GM12872 (cell line): Measurements from ENCODE around the gene SUSD2.

Source experiments
- CTCF ChIP-seq: IDR thresholded peaks from 3 replicates; pipeline ENCODE4 v1.5.1; 2011; ENCODE audit warnings: low read depth, mild to moderate bottlenecking, low read length, moderate library complexity; ENCODE audit not compliant: insufficient read depth

Gene SUSD2

GRCh38 chr22:24181088-24181995 lies at the start of gene SUSD2:
Gene SUSD2 (plus strand): TSS chr22:24181487. CDS start chr22:24181520, 33 bp downstream.
- no peak for TF ChIP-seq CTCF

DNA sequence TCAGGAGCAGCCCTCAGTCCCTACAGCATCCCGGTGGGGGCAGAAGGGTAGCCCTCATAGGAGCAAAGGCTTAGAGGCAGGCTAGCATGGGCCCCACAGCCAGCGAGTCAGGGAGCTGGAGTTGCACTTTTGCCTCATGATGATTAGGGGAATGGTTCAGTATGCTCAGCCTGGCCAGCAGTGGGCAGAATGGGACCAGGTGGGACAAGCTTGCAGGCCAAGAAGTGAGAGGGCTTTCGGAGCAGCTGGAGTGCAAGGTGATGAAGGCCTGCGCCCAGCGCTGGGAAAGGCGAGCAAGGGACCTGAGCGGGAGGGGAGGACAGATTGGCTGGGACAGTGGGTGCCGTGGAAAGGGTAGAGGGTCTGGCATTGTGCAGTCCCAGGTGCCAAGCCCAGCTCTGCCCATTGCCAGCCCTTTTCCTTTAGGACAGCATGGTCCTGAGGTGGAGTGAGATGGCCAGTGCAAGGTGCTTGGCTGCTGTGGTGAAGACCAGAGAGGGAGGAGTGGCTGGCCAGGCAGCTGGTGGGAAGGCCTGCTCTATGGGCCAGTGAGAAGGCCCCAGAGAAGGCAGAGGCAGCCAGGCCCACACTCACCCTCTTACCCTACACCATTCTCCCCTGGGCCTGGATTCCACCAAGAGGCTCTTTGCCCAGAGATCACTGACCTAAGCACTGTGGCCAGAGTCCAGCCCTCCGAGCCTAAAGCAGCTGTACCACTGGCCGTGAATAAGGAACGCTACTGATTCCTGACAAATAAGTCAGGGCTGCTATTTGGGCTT lies 47.9 kb upstream of the SUSD2 start:
- peak; percentile 36; the same call in 2 of the 3 replicates for TF ChIP-seq CTCF

DNA sequence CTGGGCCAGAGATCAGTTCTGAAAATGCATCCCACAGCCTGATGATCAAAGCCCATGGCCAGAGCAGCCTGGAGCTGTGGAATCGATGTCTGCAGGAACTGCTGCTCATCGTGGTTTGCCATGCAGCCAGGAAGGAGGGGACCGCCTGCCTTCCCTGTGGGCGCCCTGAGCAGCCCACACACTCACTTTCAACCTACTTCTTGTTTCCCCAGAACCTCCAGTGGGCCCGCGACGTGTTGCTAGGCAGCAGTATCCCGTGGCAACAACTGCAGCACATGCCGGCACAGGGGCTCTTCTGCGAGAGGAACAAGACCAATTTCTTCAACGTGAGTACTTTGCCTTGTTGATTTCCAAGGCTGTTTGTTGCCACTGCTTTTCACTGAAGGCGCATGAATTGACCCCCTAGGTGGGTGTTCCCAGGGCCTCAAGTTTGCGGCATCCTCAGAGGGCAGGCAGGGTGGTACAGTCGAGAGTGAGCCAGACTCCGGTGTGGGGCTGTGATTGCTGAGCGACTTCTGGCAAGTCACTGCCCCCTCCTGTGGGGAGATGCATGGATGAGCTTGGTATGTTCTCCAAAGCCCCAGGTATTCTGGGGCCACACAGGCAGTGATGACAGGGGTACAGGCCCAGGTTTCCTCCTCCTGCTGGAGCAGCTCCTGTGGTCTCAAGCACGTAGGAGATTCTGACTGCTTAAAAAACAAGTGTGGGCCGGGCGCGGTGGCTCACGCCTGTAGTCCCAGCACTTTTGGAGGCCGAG lies 47.0 kb upstream of the SUSD2 start:
- TF ChIP-seq CTCF, result no peak

- TF ChIP-seq CTCF, result no peak
These were observed 43.7 kb upstream of the SUSD2 start for GRCh38 chr22:24137595-24137994.

GRCh38 chr22:24138649-24139420 lies 42.5 kb upstream of the SUSD2 start:
- TF ChIP-seq CTCF, result no peak

DNA sequence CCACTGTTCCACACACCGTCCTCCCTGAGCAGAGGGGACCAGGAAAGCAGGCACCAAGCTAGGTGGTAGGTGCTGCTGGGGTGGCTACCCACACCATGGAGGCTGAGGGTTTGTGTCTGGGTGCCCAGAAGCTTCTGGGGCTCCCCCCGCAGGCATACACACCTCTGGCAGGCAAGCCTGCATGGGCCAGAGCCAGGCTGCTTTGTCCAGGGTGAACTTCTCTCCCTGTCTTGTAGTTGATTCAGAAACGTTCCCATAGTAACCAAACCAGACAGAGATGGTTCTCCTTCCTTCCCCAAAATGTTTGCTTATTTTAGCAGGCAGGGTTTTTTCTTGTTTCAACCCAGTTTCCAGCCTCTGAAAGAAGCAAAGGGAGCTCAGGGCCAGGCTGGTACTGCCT lies 40.9 kb upstream of the SUSD2 start:
- TF ChIP-seq CTCF, result no peak
